ENCODE measurements around the gene PPP6R3. TPM values are rescaled to one million over a fixed set of nuclear protein-coding genes. Genes with fewer than 3 reads are reported as not detected.

The PPP6R3 gene
- total RNA-seq, 1 experiment from 2014 or later: 171 TPM

GRCh38 chr11:68549789-68550484 is 89.4 kb downstream of the PPP6R3 start:
- no peaks in the 10 kb centered on the region for H3K27me3 ChIP-seq (ENCODE audit: low read length)
- no peak for DNase-seq
- H3K9ac ChIP-seq (ENCODE audit: low read length): no peak overlapping the region
- no peak for ATAC-seq
- CTCF ChIA-PET: no interaction called here
- no peak overlapping the region for H3K4me2 ChIP-seq (ENCODE audit: low read length)
- H3K4me1 ChIP-seq (ENCODE audit: insufficient read depth, low read length): peaks cover 20% of the 10 kb centered on the region
- 0 out of 2 replicates have a peak, but pooled peaks cover 2% of the 10 kb centered on the region for H4K20me1 ChIP-seq (ENCODE audit: low read length)
- intact Hi-C loops (cut with micrococcal nuclease): no loop called here
- no TSS peak for BruUV-seq (replicated peaks)
- no peaks in the 10 kb centered on the region for H3K9me3 ChIP-seq (ENCODE audit: low read length)
- no peak overlapping the region for H3K27ac ChIP-seq (ENCODE audit: low read length)
- no peak overlapping the region for H3K4me3 ChIP-seq (ENCODE audit: low read length)
- peaks cover 51% of the 10 kb centered on the region for H3K79me2 ChIP-seq (ENCODE audit: low read length)
- no peaks in the 10 kb centered on the region for H3F3A ChIP-seq (ENCODE audit: low read length, unreplicated experiment)
- H2AFZ ChIP-seq (ENCODE audit: low read length): no peak overlapping the region
- peaks cover 78% of the 10 kb centered on the region for H3K36me3 ChIP-seq (ENCODE audit: low read depth, low read length)
- TF ChIP-seq CTCF (conservative IDR thresholded peaks at IDR 0.05; ENCODE audit: low read depth, low read length): no peak
- TF ChIP-seq EZH2phosphoT487 (IDR thresholded peaks at IDR 0.05; ENCODE audit: borderline replicate concordance, low read length): no peak
- no peak for TF ChIP-seq EZH2 (IDR thresholded peaks at IDR 0.05; ENCODE audit: low read length, unreplicated experiment)
- POLR2A ChIA-PET (ENCODE audit: unreplicated experiment): interaction anchor here (0.7 kb wide), 1 partner anchor 20 kb away, joined by 3 read pairs; no protein-coding TSS in a partner anchor
- H3K9me2 ChIP-seq (replicated peaks; ENCODE audit: low read length): no peaks in the 10 kb centered on the region

GRCh38 chr11:68550485-68550817 is 89.9 kb downstream of the PPP6R3 start:
- H3K4me1 ChIP-seq (ENCODE audit: insufficient read depth, low read length): peaks cover 15% of the 10 kb centered on the region
- no TSS peak for BruUV-seq (replicated peaks)
- ATAC-seq (no peak), DNase-seq (no peak)
- no peaks in the 10 kb centered on the region for H4K20me1 ChIP-seq (ENCODE audit: low read length)
- H3K4me3 ChIP-seq (ENCODE audit: low read length): no peak overlapping the region
- H3K9me2 ChIP-seq (replicated peaks; ENCODE audit: low read length): no peaks in the 10 kb centered on the region
- TF ChIP-seq EZH2phosphoT487 (IDR thresholded peaks at IDR 0.05; ENCODE audit: borderline replicate concordance, low read length): no peak
- TF ChIP-seq CTCF (conservative IDR thresholded peaks at IDR 0.05; ENCODE audit: low read depth, low read length): no peak
- no peak for TF ChIP-seq EZH2 (IDR thresholded peaks at IDR 0.05; ENCODE audit: low read length, unreplicated experiment)
- H3K27ac ChIP-seq (ENCODE audit: low read length): no peak overlapping the region
- peaks cover 47% of the 10 kb centered on the region for H3K79me2 ChIP-seq (ENCODE audit: low read length)
- no peak overlapping the region for H3K4me2 ChIP-seq (ENCODE audit: low read length)
- H3K9ac ChIP-seq (ENCODE audit: low read length): no peak overlapping the region
- intact Hi-C loops (cut with micrococcal nuclease): no loop called here
- H3K27me3 ChIP-seq (ENCODE audit: low read length): no peaks in the 10 kb centered on the region
- H2AFZ ChIP-seq (ENCODE audit: low read length): no peak overlapping the region
- no peaks in the 10 kb centered on the region for H3F3A ChIP-seq (ENCODE audit: low read length, unreplicated experiment)
- H3K36me3 ChIP-seq (ENCODE audit: low read depth, low read length): peaks cover 73% of the 10 kb centered on the region
- POLR2A ChIA-PET (ENCODE audit: unreplicated experiment): no interaction called here
- CTCF ChIA-PET: no interaction called here
- no peaks in the 10 kb centered on the region for H3K9me3 ChIP-seq (ENCODE audit: low read length)

- H3K4me1 ChIP-seq (ENCODE audit: insufficient read depth, low read length): peaks cover 8% of the 10 kb centered on the region
- no peaks in the 10 kb centered on the region for H3F3A ChIP-seq (ENCODE audit: low read length, unreplicated experiment)
- H3K4me3 ChIP-seq (ENCODE audit: low read length): no peak overlapping the region
- H2AFZ ChIP-seq (ENCODE audit: low read length): no peak overlapping the region
- H3K9me3 ChIP-seq (ENCODE audit: low read length): no peaks in the 10 kb centered on the region
- DNase-seq (no peak), ATAC-seq (no peak)
- no peak overlapping the region for H3K27ac ChIP-seq (ENCODE audit: low read length)
- H4K20me1 ChIP-seq (ENCODE audit: low read length): no peaks in the 10 kb centered on the region
- no peaks in the 10 kb centered on the region for H3K9me2 ChIP-seq (replicated peaks; ENCODE audit: low read length)
- POLR2A ChIA-PET (ENCODE audit: unreplicated experiment): no interaction called here
- intact Hi-C loops (cut with micrococcal nuclease): no loop called here
- peaks cover 45% of the 10 kb centered on the region for H3K79me2 ChIP-seq (ENCODE audit: low read length)
- peaks cover 70% of the 10 kb centered on the region for H3K36me3 ChIP-seq (ENCODE audit: low read depth, low read length)
- no peak overlapping the region for H3K4me2 ChIP-seq (ENCODE audit: low read length)
- no TSS peak for BruUV-seq (replicated peaks)
- no peaks in the 10 kb centered on the region for H3K27me3 ChIP-seq (ENCODE audit: low read length)
- TF ChIP-seq EZH2 (IDR thresholded peaks at IDR 0.05; ENCODE audit: low read length, unreplicated experiment) (no peak), CTCF (conservative IDR thresholded peaks at IDR 0.05; ENCODE audit: low read depth, low read length) (no peak), EZH2phosphoT487 (IDR thresholded peaks at IDR 0.05; ENCODE audit: borderline replicate concordance, low read length) (no peak)
- CTCF ChIA-PET: no interaction called here
- no peak overlapping the region for H3K9ac ChIP-seq (ENCODE audit: low read length)
Observed at GRCh38 chr11:68551223-68551622, 90.7 kb downstream of the PPP6R3 start.

Measured in PC-3 (cell line).